PC-9 (cell line): Measurements from ENCODE around the gene TNF. TPM values are rescaled to one million over a fixed set of nuclear protein-coding genes. Genes with fewer than 3 reads are reported as not detected.

Source experiments
- BruUV-seq: library from RNA; stranded (reverse); fragments of 400-500 nt; replicated peaks from 2 replicates; lab custom pipeline; 2021; lab: Mats Ljungman, UMichigan
- CTCF ChIA-PET: fragments of 300-600 bp; sonication (Branson Sonifier 250); formaldehyde crosslinking; loops from one replicate; lab custom pipeline; 2022; ENCODE audit warnings: antibody characterized with exemption; lab: Charles Lee
- POLR2A ChIA-PET: fragments of 300-600 bp; sonication (Branson Sonifier 250); formaldehyde crosslinking; loops from one replicate; lab custom pipeline; 2022; ENCODE audit warnings: antibody characterized with exemption; ENCODE audit not compliant: unreplicated experiment; lab: Charles Lee
- DNase-seq, 2 experiments: peaks; one replicate each; pipeline versions ENCODE4 v3.0.0 to v3.0.0-alpha.2; 2015 to 2022; ENCODE audit warnings: mixed read lengths in 1 of 2
- H2AFZ ChIP-seq: fragments of 200-600 bp; sonication (generic); 2 replicates; pipeline ENCODE4 v1.8.1; 2017; ENCODE audit warnings: antibody characterized with exemption
- H3F3A ChIP-seq: fragments of 200-600 bp; sonication (generic); 2 replicates; pipeline ENCODE4 v1.8.1; 2017; ENCODE audit warnings: antibody characterized with exemption, mild to moderate bottlenecking, low read depth; ENCODE audit not compliant: insufficient read depth
- H3K27ac ChIP-seq: fragments of 200-600 bp; sonication (generic); 2 replicates; pipeline ENCODE4 v1.6.1; 2016; ENCODE audit warnings: mixed run types
- H3K27me3 ChIP-seq: fragments of 200-600 bp; sonication (generic); 2 replicates; pipeline ENCODE4 v1.6.1; 2016; ENCODE audit warnings: low read depth, mixed run types; ENCODE audit not compliant: insufficient read depth
- H3K36me3 ChIP-seq: fragments of 200-600 bp; sonication (generic); 2 replicates; pipeline ENCODE4 v1.6.1; 2016; ENCODE audit warnings: low read depth, mixed run types
- H3K4me1 ChIP-seq: fragments of 200-600 bp; sonication (generic); replicated peaks from 2 replicates; pipeline ENCODE4 v1.6.1; 2016; ENCODE audit warnings: mixed run types; ENCODE audit not compliant: insufficient read depth
- H3K4me2 ChIP-seq: fragments of 200-600 bp; sonication (generic); 2 replicates; pipeline ENCODE4 v1.6.1; 2017; ENCODE audit warnings: mixed run types
- H3K4me3 ChIP-seq: fragments of 200-600 bp; sonication (generic); 2 replicates; pipeline ENCODE4 v1.6.1; 2016; ENCODE audit warnings: mixed run types
- H3K79me2 ChIP-seq: fragments of 200-600 bp; sonication (generic); 2 replicates; pipeline ENCODE4 v1.6.1; 2017; ENCODE audit warnings: low read depth, mixed run types
- H3K9me2 ChIP-seq: fragments of 200-600 bp; sonication (generic); 2 replicates; pipeline ENCODE4 v1.8.1; 2017; ENCODE audit warnings: mild to moderate bottlenecking; ENCODE audit not compliant: insufficient read depth
- H3K9me3 ChIP-seq: fragments of 200-600 bp; sonication (generic); 2 replicates; pipeline ENCODE4 v1.8.1; 2016; ENCODE audit warnings: low read depth; ENCODE audit not compliant: insufficient read depth
- H4K20me1 ChIP-seq: fragments of 200-600 bp; sonication (generic); 2 replicates; pipeline ENCODE4 v1.8.1; 2017; ENCODE audit not compliant: insufficient read depth
- CTCF ChIP-seq: fragments of 200-600 bp; sonication (generic); conservative IDR thresholded peaks from 2 replicates; pipeline ENCODE4 v1.6.1; 2017; ENCODE audit warnings: mixed run types, antibody characterized with exemption, mild to moderate bottlenecking, moderate library complexity
- EZH2 ChIP-seq: fragments of 200-600 bp; sonication (generic); IDR thresholded peaks from 2 replicates; pipeline ENCODE4 v1.8.0; 2017; ENCODE audit warnings: antibody characterized with exemption, low read depth
- intact Hi-C: fragments of 100-400 bp; cut with micrococcal nuclease; formaldehyde crosslinking; loops from one replicate; pipeline ENCODE4 v1.10.0; 2022; ENCODE audit not compliant: unreplicated experiment
- total RNA-seq: library from RNA; stranded (reverse); gene quantifications from 2 replicates; pipeline ENCODE4 v1.2.3, GENCODE V29; 2021

Gene TNF
- total RNA-seq, 1 experiment from 2014 or later: not detected

GRCh38 chr6:31582230-31582643 is 6.9 kb downstream of the TNF start, which contains the start of gene LTB:
TSS of gene LTB (minus strand) at chr6:31582424. CDS start at chr6:31582417, 7 bp downstream.
- Histone ChIP-seq H3K9me3 (no peaks in the 10 kb centered on the region), H4K20me1 (no peaks in the 10 kb centered on the region), H3K79me2 (no peaks in the 10 kb centered on the region), H3K9me2 (no peaks in the 10 kb centered on the region), H3K4me3 (peak within 1 kb of the TSS; percentile 71), H3K4me1 (0 out of 2 replicates have a peak, but pooled peaks cover 5% of the 10 kb centered on the region), H3K27me3 (no peaks in the 10 kb centered on the region), H3K36me3 (no peaks in the 10 kb centered on the region), H3F3A (peaks cover 5% of the 10 kb centered on the region; the same call in 1 of the 2 replicates), H3K4me2 (peak within 1 kb of the TSS; percentile 91), H2AFZ (peak within 1 kb of the TSS; percentile 99), H3K27ac (no peak within 1 kb of the TSS)
- BruUV-seq: no TSS peak
- CTCF ChIA-PET: interaction anchor here (1.0 kb wide), 1 partner anchor 17 kb away, joined by 3 read pairs; no protein-coding TSS in a partner anchor
- POLR2A ChIA-PET: interaction anchor here (0.6 to 1.2 kb wide), 2 partner anchors 28 to 219 kb away, joined by 4 to 7 read pairs; no protein-coding TSS in a partner anchor
- DNase-seq: no peak
- no peak for TF ChIP-seq CTCF
- no peak for TF ChIP-seq EZH2
- intact Hi-C loops: no loop called here

- H3K27me3 ChIP-seq: no peaks in the 10 kb centered on the region
- CTCF ChIA-PET: no interaction called here
- intact Hi-C loops: no loop called here
- H3K27ac ChIP-seq: no peak overlapping the region
- TF ChIP-seq CTCF: peak; percentile 60
- no peak for TF ChIP-seq EZH2
- no peak overlapping the region for H3K4me3 ChIP-seq
- no peaks in the 10 kb centered on the region for H3K9me3 ChIP-seq
- H2AFZ ChIP-seq: no peak overlapping the region
- BruUV-seq: no TSS peak
- H3K9me2 ChIP-seq: no peaks in the 10 kb centered on the region
- no peaks in the 10 kb centered on the region for H4K20me1 ChIP-seq
- H3K79me2 ChIP-seq: no peaks in the 10 kb centered on the region
- POLR2A ChIA-PET: no interaction called here
- no peaks in the 10 kb centered on the region for H3K36me3 ChIP-seq
- H3K4me2 ChIP-seq: no peak overlapping the region
- no peaks in the 10 kb centered on the region for H3F3A ChIP-seq
- no peak for DNase-seq
- H3K4me1 ChIP-seq: no peaks in the 10 kb centered on the region
Observed at GRCh38 chr6:31585491-31585890, 10.1 kb downstream of the TNF start.

DNA sequence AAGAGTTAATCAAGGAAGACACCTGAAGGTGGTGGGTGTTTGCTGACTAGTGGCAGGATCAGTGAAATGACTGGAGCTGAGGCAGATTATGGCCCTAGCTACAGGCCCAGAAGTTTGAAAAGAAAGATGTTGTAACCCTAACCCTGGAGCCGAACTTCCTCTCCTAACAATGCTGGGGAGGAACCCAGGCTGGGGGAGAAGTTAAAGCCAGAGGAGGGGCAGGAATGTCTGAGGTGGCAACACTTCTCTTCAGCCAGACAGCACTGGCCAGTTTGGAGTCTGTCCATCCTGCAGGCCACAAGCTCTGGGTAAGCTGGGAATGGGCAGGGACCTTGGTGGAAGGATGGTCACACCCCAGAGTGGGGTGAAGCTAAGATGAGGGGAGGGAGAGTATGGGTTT is 10.6 kb downstream of the TNF start, which contains the start of gene LST1:
Gene LST1 (plus strand): TSS at position 270 of the 400 bp plus-strand sequence. CDS start 1,023 bp downstream, outside the sequence.
- POLR2A ChIA-PET: no interaction called here
- no peaks in the 10 kb centered on the region for H3K9me2 ChIP-seq
- H3K36me3 ChIP-seq: no peaks in the 10 kb centered on the region
- no peaks in the 10 kb centered on the region for H3K27me3 ChIP-seq
- BruUV-seq: no TSS peak
- H3F3A ChIP-seq: no peaks in the 10 kb centered on the region
- no peaks in the 10 kb centered on the region for H3K9me3 ChIP-seq
- H3K4me1 ChIP-seq: no peaks in the 10 kb centered on the region
- no peak within 1 kb of the TSS for H3K4me3 ChIP-seq
- CTCF ChIA-PET: interaction anchor here (1.1 kb wide), 1 partner anchor 13 kb away, joined by 3 read pairs; no protein-coding TSS in a partner anchor
- TF ChIP-seq CTCF (no peak), EZH2 (no peak)
- no peak within 1 kb of the TSS for H2AFZ ChIP-seq
- DNase-seq: no peak
- intact Hi-C loops: no loop called here
- H3K27ac ChIP-seq: no peak within 1 kb of the TSS
- H3K4me2 ChIP-seq: no peak within 1 kb of the TSS
- no peaks in the 10 kb centered on the region for H3K79me2 ChIP-seq
- no peaks in the 10 kb centered on the region for H4K20me1 ChIP-seq
